PC-9 (cell line): ENCODE measurements around the gene DUSP9. TPM values are rescaled to one million over a fixed set of nuclear protein-coding genes. Genes with fewer than 3 reads are reported as not detected.

Source experiments
- BruUV-seq: library from RNA; stranded (reverse); fragments of 400-500 nt; replicated peaks from 2 replicates; lab custom pipeline; 2021; lab: Mats Ljungman, UMichigan
- CTCF ChIA-PET: fragments of 300-600 bp; sonication (Branson Sonifier 250); formaldehyde crosslinking; loops from one replicate; lab custom pipeline; 2022; ENCODE audit warnings: antibody characterized with exemption; lab: Charles Lee
- POLR2A ChIA-PET: fragments of 300-600 bp; sonication (Branson Sonifier 250); formaldehyde crosslinking; loops from one replicate; lab custom pipeline; 2022; ENCODE audit warnings: antibody characterized with exemption; ENCODE audit not compliant: unreplicated experiment; lab: Charles Lee
- DNase-seq, 2 experiments: peaks; one replicate each; pipeline versions ENCODE4 v3.0.0 to v3.0.0-alpha.2; 2015 to 2022; ENCODE audit warnings: mixed read lengths in 1 of 2
- H2AFZ ChIP-seq: fragments of 200-600 bp; sonication (generic); 2 replicates; pipeline ENCODE4 v1.8.1; 2017; ENCODE audit warnings: antibody characterized with exemption
- H3F3A ChIP-seq: fragments of 200-600 bp; sonication (generic); 2 replicates; pipeline ENCODE4 v1.8.1; 2017; ENCODE audit warnings: antibody characterized with exemption, mild to moderate bottlenecking, low read depth; ENCODE audit not compliant: insufficient read depth
- H3K27ac ChIP-seq: fragments of 200-600 bp; sonication (generic); 2 replicates; pipeline ENCODE4 v1.6.1; 2016; ENCODE audit warnings: mixed run types
- H3K27me3 ChIP-seq: fragments of 200-600 bp; sonication (generic); 2 replicates; pipeline ENCODE4 v1.6.1; 2016; ENCODE audit warnings: low read depth, mixed run types; ENCODE audit not compliant: insufficient read depth
- H3K36me3 ChIP-seq: fragments of 200-600 bp; sonication (generic); 2 replicates; pipeline ENCODE4 v1.6.1; 2016; ENCODE audit warnings: low read depth, mixed run types
- H3K4me1 ChIP-seq: fragments of 200-600 bp; sonication (generic); replicated peaks from 2 replicates; pipeline ENCODE4 v1.6.1; 2016; ENCODE audit warnings: mixed run types; ENCODE audit not compliant: insufficient read depth
- H3K4me2 ChIP-seq: fragments of 200-600 bp; sonication (generic); 2 replicates; pipeline ENCODE4 v1.6.1; 2017; ENCODE audit warnings: mixed run types
- H3K4me3 ChIP-seq: fragments of 200-600 bp; sonication (generic); 2 replicates; pipeline ENCODE4 v1.6.1; 2016; ENCODE audit warnings: mixed run types
- H3K79me2 ChIP-seq: fragments of 200-600 bp; sonication (generic); 2 replicates; pipeline ENCODE4 v1.6.1; 2017; ENCODE audit warnings: low read depth, mixed run types
- H3K9me2 ChIP-seq: fragments of 200-600 bp; sonication (generic); 2 replicates; pipeline ENCODE4 v1.8.1; 2017; ENCODE audit warnings: mild to moderate bottlenecking; ENCODE audit not compliant: insufficient read depth
- H3K9me3 ChIP-seq: fragments of 200-600 bp; sonication (generic); 2 replicates; pipeline ENCODE4 v1.8.1; 2016; ENCODE audit warnings: low read depth; ENCODE audit not compliant: insufficient read depth
- H4K20me1 ChIP-seq: fragments of 200-600 bp; sonication (generic); 2 replicates; pipeline ENCODE4 v1.8.1; 2017; ENCODE audit not compliant: insufficient read depth
- EZH2 ChIP-seq: fragments of 200-600 bp; sonication (generic); IDR thresholded peaks from 2 replicates; pipeline ENCODE4 v1.8.0; 2017; ENCODE audit warnings: antibody characterized with exemption, low read depth
- intact Hi-C: fragments of 100-400 bp; cut with micrococcal nuclease; formaldehyde crosslinking; loops from one replicate; pipeline ENCODE4 v1.10.0; 2022; ENCODE audit not compliant: unreplicated experiment
- total RNA-seq: library from RNA; stranded (reverse); gene quantifications from 2 replicates; pipeline ENCODE4 v1.2.3, GENCODE V29; 2021
- TF ChIP-seq, protein P1 (sequence below): fragments of 200-600 bp; sonication (generic); conservative IDR thresholded peaks from 2 replicates; pipeline ENCODE4 v1.6.1; 2017; ENCODE audit warnings: mixed run types, antibody characterized with exemption, mild to moderate bottlenecking, moderate library complexity

The DUSP9 gene
- total RNA-seq, 1 experiment from 2014 or later = 1.3 TPM

- no peaks in the 10 kb centered on the region for H3F3A ChIP-seq
- H3K27me3 ChIP-seq = peaks cover 11% of the 10 kb centered on the region
- ChIA-PET CTCF (interaction anchor here (0.6 kb wide), 1 partner anchor 807 kb away, joined by 3 read pairs; no protein-coding TSS in a partner anchor), POLR2A (no interaction called here)
- no peak for DNase-seq
- H3K27ac ChIP-seq = no peak overlapping the region
- no peaks in the 10 kb centered on the region for H4K20me1 ChIP-seq
- TF ChIP-seq, protein P1, sequence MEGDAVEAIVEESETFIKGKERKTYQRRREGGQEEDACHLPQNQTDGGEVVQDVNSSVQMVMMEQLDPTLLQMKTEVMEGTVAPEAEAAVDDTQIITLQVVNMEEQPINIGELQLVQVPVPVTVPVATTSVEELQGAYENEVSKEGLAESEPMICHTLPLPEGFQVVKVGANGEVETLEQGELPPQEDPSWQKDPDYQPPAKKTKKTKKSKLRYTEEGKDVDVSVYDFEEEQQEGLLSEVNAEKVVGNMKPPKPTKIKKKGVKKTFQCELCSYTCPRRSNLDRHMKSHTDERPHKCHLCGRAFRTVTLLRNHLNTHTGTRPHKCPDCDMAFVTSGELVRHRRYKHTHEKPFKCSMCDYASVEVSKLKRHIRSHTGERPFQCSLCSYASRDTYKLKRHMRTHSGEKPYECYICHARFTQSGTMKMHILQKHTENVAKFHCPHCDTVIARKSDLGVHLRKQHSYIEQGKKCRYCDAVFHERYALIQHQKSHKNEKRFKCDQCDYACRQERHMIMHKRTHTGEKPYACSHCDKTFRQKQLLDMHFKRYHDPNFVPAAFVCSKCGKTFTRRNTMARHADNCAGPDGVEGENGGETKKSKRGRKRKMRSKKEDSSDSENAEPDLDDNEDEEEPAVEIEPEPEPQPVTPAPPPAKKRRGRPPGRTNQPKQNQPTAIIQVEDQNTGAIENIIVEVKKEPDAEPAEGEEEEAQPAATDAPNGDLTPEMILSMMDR = no peak
- TF ChIP-seq EZH2 = no peak
- no peak overlapping the region for H2AFZ ChIP-seq
- H3K4me2 ChIP-seq = no peak overlapping the region; the same call in 1 of the 2 replicates
- peaks cover 9% of the 10 kb centered on the region for H3K4me1 ChIP-seq
- no peaks in the 10 kb centered on the region for H3K9me3 ChIP-seq
- no peak overlapping the region for H3K4me3 ChIP-seq
- intact Hi-C loops = loop anchor here (5.0 kb wide), 1 partner anchor 35 kb away; no protein-coding TSS in a partner anchor
- H3K79me2 ChIP-seq = no peaks in the 10 kb centered on the region
- H3K9me2 ChIP-seq = no peaks in the 10 kb centered on the region
- no TSS peak for BruUV-seq
- H3K36me3 ChIP-seq = no peaks in the 10 kb centered on the region
These were observed 706 bp downstream of the DUSP9 start for GRCh38 chrX:153647461-153648357.

DNA sequence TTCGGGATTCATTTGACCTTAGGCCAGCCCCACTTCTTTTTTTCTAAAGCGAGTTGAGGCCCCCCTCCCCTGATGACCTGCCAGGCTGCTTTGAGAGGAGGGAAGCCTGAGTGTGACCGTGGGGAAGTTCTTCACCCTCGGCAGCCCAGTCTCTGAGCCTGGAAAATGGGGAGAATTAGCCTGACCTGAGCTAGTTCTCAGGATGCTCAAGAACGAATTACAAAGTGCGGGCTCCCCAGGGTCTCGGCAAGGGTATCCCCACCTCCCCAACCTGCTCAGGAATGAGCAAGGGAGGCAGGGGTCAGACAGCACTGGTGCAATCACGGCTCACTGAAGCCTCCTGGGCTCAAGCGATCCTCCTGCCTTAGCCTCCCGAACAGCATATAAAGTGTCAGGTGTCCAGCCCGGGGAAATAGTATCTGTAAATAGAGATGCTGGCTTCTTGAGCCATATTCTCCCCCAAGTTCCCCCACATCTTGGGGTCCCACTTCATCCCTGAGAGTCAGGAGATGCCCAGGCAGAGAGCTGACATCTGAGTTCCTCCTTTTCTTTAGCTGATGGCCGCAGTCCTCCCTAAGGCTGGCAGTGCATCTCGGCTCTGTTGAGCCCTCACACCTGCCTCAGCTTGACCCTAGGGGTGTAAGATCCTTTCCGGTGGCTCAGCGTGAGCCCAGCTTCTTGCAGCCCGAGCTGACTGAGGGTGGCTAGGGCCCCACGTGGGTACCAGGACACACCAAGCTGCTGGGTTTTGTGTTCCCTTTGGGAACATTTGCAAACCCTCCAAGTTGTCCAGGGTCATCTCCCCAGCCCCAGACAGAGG lies 1.6 kb downstream of the DUSP9 start:
- peaks cover 11% of the 10 kb centered on the region for H3K27me3 ChIP-seq
- H2AFZ ChIP-seq = no peak overlapping the region
- no peaks in the 10 kb centered on the region for H3K9me3 ChIP-seq
- intact Hi-C loops = loop anchor here (5.0 kb wide), 1 partner anchor 36 kb away; no protein-coding TSS in a partner anchor
- H3F3A ChIP-seq = no peaks in the 10 kb centered on the region
- no peaks in the 10 kb centered on the region for H3K79me2 ChIP-seq
- no TSS peak for BruUV-seq
- DNase-seq = no peak
- H3K9me2 ChIP-seq = no peaks in the 10 kb centered on the region
- ChIA-PET POLR2A (no interaction called here), CTCF (interaction anchor here (0.5 kb wide), 1 partner anchor 17 kb away, joined by 5 read pairs; no protein-coding TSS in a partner anchor)
- no peak overlapping the region for H3K4me3 ChIP-seq
- no peak overlapping the region for H3K27ac ChIP-seq
- TF ChIP-seq EZH2 = no peak
- TF ChIP-seq, protein P1 = no peak
- H4K20me1 ChIP-seq = no peaks in the 10 kb centered on the region
- H3K36me3 ChIP-seq = no peaks in the 10 kb centered on the region
- peaks cover 9% of the 10 kb centered on the region for H3K4me1 ChIP-seq
- H3K4me2 ChIP-seq = no peak overlapping the region
